Mucosa of rectum (tissue), 2 donors: ENCODE results near the gene SETBP1.

Experiments used
- H3K27ac ChIP-seq, 2 donors: one replicate each; pipeline ENCODE4 v1.7.0; 2013; ENCODE audit warnings: inconsistent platforms in 2 of 2, low read depth in 2 of 2, low read length in 2 of 2
- H3K27me3 ChIP-seq, 2 donors: one replicate each; pipeline ENCODE4 v1.7.0; 2013; ENCODE audit warnings: low read length in 2 of 2; ENCODE audit not compliant: control insufficient read depth in 2 of 2, insufficient read depth in 2 of 2
- H3K36me3 ChIP-seq, 2 donors: one replicate each; pipeline ENCODE4 v1.7.0; 2013; ENCODE audit warnings: low read length in 2 of 2; ENCODE audit not compliant: control insufficient read depth in 2 of 2, insufficient read depth in 2 of 2
- H3K4me1 ChIP-seq, 2 donors: one replicate each; pipeline ENCODE4 v1.7.0; 2013; ENCODE audit warnings: low read length in 2 of 2, mild to moderate bottlenecking in 1 of 2; ENCODE audit not compliant: control insufficient read depth in 2 of 2, insufficient read depth in 2 of 2
- H3K4me3 ChIP-seq, 2 donors: one replicate each; pipeline ENCODE4 v1.7.0; 2013; ENCODE audit warnings: low read length in 2 of 2
- H3K9ac ChIP-seq, 2 donors: one replicate each; pipeline ENCODE4 v1.7.0; 2013; ENCODE audit warnings: low read length in 2 of 2, low read depth in 1 of 2, mild to moderate bottlenecking in 1 of 2
- H3K9me3 ChIP-seq, 2 donors: one replicate each; pipeline ENCODE4 v1.7.0; 2013; ENCODE audit warnings: low read length in 2 of 2; ENCODE audit not compliant: control insufficient read depth in 2 of 2
- donor health status: healthy.
- donor health status: Normal muscosa, but diverticular disease.

The SETBP1 gene

DNA sequence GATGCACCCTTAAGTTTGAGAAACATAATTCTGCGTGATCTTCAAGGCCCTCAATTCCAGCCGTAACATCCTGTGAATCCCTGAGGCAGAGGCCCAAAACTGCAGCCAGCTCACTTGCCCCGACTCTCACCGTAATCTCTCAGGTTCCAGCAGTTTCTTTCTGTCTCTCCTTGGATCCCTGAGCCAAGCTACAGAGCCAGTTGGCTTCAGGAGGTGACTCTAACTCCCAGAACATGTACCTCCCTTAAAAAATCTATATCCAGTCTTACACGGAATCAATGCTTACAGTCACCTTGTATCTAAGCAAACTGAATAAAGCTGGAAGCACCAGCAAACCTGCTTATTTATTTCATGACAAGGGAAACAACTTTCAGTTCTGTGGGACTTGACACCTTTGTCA lies 300.4 kb downstream of the SETBP1 start:
- H3K9ac ChIP-seq, result no peak overlapping the region
- no peaks in the 10 kb centered on the region for H3K36me3 ChIP-seq
- H3K4me3 ChIP-seq, result no peak overlapping the region
- H3K4me1 ChIP-seq, result no peaks in the 10 kb centered on the region
- H3K27ac ChIP-seq, result no peak overlapping the region
- no peaks in the 10 kb centered on the region for H3K27me3 ChIP-seq
- H3K9me3 ChIP-seq, result no peaks in the 10 kb centered on the region

DNA sequence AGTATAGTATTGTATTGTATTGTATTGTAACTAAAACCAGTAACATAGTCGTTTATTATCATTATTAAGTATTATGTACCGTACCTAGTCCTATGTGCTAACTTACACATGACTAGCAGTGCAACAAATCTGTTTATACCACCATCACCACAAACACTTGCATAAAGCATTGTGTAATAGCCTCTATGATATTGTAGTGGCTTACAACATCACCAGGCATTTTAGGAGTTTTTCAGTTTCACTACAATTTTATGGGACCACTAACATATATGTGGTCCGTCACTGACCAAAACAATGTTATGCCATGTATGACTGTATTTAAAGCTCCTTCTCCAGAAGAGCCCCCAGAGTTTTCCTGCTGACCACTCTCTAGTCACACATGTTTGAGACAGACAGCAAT lies 306.2 kb downstream of the SETBP1 start:
- Histone ChIP-seq H3K9ac (no peak overlapping the region), H3K27me3 (no peaks in the 10 kb centered on the region), H3K9me3 (no peaks in the 10 kb centered on the region), H3K4me1 (no peaks in the 10 kb centered on the region), H3K27ac (no peak overlapping the region), H3K36me3 (no peaks in the 10 kb centered on the region), H3K4me3 (no peak overlapping the region)

DNA sequence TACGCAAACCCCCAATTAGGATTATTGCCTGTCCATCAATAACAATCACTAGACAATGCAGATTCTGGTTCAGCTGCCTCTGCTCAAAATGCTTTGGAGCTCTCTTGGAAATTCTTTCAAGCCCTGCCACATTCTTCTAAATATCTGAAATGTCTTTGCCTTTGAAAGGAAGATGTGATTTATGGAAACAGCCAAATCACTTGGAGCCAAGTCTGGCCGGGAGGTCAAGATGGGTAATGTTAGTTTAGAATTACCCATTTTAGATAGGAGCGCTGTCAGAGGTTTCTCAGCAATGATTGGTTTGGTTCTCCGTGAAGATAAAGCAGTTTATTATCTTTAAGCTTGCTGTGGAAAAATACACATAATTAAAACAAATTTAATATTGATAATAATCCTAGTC lies 306.7 kb downstream of the SETBP1 start:
- Histone ChIP-seq H3K9me3 (no peaks in the 10 kb centered on the region), H3K27me3 (no peaks in the 10 kb centered on the region), H3K9ac (no peak overlapping the region), H3K27ac (no peak overlapping the region), H3K4me1 (no peaks in the 10 kb centered on the region), H3K4me3 (no peak overlapping the region), H3K36me3 (no peaks in the 10 kb centered on the region)

DNA sequence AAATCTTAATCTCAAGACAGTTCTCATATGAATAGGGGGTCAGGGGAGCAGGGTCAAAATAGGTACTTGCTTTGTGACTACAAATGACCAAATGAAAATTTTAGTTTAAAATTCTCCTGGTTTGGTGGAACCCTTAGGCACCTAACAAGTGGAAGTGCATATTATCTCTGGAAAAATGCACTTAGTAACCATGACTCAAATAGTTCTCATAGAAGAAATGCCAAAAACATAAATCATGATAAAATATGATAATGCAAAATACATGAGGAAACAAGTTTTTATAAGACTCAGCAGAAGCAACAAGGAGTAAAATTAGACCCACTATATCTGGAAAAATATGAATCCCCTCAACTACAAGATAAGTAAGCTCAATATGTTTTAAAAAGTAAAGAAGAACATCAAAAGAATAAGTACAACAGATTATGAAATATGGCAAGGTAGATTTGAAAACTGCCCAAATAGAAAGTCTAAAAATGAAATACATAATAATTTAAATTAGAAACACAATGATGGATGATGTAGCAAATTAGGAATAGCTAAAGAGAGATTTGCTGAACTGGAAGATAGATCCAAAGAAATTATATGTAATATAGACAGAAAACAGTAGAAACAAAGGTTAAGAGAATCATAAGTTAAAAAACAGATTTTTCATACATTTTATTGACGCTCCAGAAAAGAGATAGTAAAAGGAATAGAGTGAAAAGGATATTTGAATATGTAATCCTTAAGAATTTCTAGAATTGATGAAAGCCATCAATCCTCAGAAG lies 308.3 kb downstream of the SETBP1 start:
- no peaks in the 10 kb centered on the region for H3K36me3 ChIP-seq
- H3K27ac ChIP-seq, result no peak overlapping the region
- no peaks in the 10 kb centered on the region for H3K27me3 ChIP-seq
- no peaks in the 10 kb centered on the region for H3K9me3 ChIP-seq
- H3K4me1 ChIP-seq, result no peaks in the 10 kb centered on the region
- no peak overlapping the region for H3K9ac ChIP-seq
- no peak overlapping the region for H3K4me3 ChIP-seq

DNA sequence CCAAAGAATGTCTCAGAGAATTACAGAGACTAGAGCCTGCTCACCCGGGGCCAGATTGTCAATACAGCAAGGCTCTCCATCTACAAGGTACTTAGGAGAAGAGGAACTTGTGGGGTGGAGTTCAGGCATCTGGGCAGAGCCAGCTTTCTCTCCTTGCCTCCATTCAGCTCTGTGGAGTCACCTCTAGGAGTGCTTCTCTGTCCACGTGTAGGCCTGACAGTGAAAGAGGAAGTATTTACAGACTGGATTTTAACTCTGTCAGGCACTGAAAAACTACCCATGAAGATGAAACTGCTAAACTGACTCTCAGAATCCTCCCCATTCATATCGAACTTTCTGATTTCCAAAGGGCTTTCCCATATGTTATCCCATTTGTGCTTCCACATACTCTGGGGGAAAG lies 315.6 kb downstream of the SETBP1 start:
- H3K27me3 ChIP-seq, result no peaks in the 10 kb centered on the region
- no peaks in the 10 kb centered on the region for H3K36me3 ChIP-seq

DNA sequence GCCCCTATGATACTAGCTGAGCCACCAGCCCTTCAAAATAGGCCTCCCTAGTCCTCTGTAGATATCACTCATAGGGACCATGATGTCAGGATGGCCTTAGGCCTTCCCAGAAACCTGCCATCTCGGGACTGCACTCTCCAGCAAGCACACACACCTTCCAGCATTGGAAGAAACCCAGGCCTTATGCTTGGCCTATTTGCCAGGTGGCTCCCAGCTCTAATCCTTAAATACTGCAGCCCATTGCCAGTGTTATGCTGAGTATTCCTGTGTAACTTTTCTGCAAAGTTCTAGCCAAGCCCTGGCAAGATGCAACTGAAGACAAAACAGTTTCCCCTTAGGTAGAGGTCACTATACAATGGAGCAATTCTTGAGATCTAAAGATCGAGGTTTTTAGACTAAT lies 316.5 kb downstream of the SETBP1 start:
- H3K27me3 ChIP-seq, result no peaks in the 10 kb centered on the region
- H3K9ac ChIP-seq, result no peak overlapping the region
- no peaks in the 10 kb centered on the region for H3K4me1 ChIP-seq
- H3K36me3 ChIP-seq, result no peaks in the 10 kb centered on the region
- H3K4me3 ChIP-seq, result no peak overlapping the region
- H3K9me3 ChIP-seq, result no peaks in the 10 kb centered on the region
- no peak overlapping the region for H3K27ac ChIP-seq

More for the DNA sequence above, 315.6 kb downstream of the SETBP1 start:
- no peaks in the 10 kb centered on the region for H3K4me1 ChIP-seq
- H3K4me3 ChIP-seq, result no peak overlapping the region
- no peaks in the 10 kb centered on the region for H3K9me3 ChIP-seq
- no peak overlapping the region for H3K9ac ChIP-seq
- H3K27ac ChIP-seq, result no peak overlapping the region

DNA sequence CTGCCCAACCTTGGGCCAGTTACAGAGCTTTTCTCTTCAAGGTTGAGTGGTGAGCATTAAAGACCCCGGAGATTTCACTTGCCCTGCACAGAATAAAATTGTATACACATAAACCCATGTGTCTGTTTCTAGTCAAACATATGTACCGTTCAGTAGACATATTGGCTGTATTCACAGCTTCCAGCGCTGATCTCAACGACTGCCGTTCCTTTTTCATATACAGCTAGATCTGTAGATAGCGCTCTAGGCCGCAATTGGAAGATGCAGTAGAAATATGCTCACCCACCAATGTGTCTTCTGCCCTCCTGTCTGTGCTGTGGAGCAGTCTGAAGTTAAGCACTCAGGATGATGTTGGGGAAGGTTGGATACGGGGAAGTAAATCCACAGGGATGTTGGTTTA lies 317.7 kb downstream of the SETBP1 start:
- Histone ChIP-seq H3K4me3 (no peak overlapping the region), H3K9me3 (no peaks in the 10 kb centered on the region), H3K9ac (no peak overlapping the region), H3K27me3 (no peaks in the 10 kb centered on the region), H3K36me3 (no peaks in the 10 kb centered on the region), H3K4me1 (no peaks in the 10 kb centered on the region), H3K27ac (no peak overlapping the region)

DNA sequence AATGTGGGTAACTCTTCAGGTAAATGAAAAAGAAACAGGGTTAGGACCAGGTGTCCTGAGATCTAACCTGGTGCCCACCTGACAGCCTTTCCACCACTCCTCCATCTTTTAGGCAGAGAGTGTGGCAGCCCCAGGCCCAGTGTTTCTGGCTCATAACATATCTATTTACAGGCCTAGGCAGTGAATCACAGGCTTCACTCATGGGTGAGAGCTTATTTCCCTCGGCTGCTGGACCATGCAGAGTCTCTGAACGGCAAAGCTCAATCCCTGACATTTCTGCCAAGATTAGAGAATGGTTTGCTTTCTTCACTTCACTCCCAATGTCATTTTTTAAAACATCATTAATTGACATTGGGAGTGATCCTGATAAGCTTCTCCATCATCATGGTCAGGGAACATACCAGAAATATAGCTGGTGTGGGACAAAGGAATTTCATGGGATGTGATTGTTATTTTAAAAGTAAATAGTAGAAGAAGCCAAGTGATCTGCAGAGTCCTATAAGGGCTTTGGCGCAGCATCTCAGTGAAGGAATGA lies 323.9 kb downstream of the SETBP1 start:
- Histone ChIP-seq H3K9me3 (no peaks in the 10 kb centered on the region), H3K9ac (no peak overlapping the region), H3K4me1 (no peaks in the 10 kb centered on the region), H3K27ac (no peak overlapping the region), H3K27me3 (no peaks in the 10 kb centered on the region), H3K36me3 (no peaks in the 10 kb centered on the region), H3K4me3 (no peak overlapping the region)

DNA sequence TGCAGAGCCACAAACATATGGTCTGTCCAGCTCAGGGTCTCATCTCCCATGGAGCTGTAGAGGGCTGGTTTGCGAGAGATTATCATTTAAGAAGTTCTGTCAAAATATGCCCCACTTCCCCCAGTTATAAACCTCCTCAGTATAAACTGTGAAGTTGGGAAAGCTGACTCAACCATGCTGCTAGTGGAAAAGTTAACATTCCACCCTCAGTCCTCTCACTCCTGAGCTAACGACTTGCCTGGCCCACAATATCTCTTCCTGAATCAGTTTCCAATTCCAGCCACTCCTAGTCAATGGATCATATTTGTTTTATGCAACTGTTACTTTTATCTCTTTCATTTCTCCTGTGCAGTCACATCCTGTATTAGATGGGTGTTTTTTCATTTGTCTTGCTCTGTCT lies 326.2 kb downstream of the SETBP1 start:
- Histone ChIP-seq H3K36me3 (no peaks in the 10 kb centered on the region), H3K27me3 (no peaks in the 10 kb centered on the region), H3K9ac (no peak overlapping the region), H3K9me3 (no peaks in the 10 kb centered on the region), H3K27ac (no peak overlapping the region), H3K4me3 (no peak overlapping the region), H3K4me1 (no peaks in the 10 kb centered on the region)

DNA sequence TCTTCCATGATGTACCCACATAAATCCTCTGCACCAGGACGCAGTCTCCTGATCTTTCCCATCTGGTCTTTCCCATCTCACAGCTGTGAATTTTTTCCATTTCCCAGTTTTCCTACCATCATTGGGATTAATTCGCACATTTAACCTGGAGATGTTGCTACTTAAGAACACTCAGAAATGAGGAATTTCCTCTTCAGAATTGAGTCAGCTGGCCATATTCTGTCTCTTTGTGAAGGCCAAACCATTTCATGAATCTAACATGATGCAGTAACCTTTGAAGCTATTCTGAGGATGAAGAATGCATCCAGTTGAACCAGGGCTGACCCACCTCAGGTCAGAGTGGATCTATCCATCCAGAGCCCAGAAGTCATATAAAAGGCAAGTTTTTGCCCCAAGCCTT lies 326.8 kb downstream of the SETBP1 start:
- no peaks in the 10 kb centered on the region for H3K9me3 ChIP-seq
- H3K4me1 ChIP-seq, result no peaks in the 10 kb centered on the region
- H3K36me3 ChIP-seq, result no peaks in the 10 kb centered on the region
- H3K27me3 ChIP-seq, result no peaks in the 10 kb centered on the region
- no peak overlapping the region for H3K4me3 ChIP-seq
- H3K9ac ChIP-seq, result no peak overlapping the region
- no peak overlapping the region for H3K27ac ChIP-seq
